Hippocampal formation (tissue), 2 donors: ENCODE results near the gene UMODL1.
A peak's percentile ranks its signal among the peaks of the same experiment; 100 is the strongest.

Experiments used
- DNase-seq, 2 donors: peaks; one replicate each; lab custom pipeline; 2025; lab: John Stamatoyannopoulos, UW

Gene UMODL1

GRCh38 chr21:42071146-42071737 lies at the start of gene UMODL1:
UMODL1 (plus strand) TSS chr21:42071317; CDS start chr21:42071317, 0 bp downstream.
- DNase-seq = no peak

GRCh38 chr21:42021371-42022090 lies 49.6 kb upstream of the UMODL1 start:
- DNase-seq = peak; percentile 2 to 14

DNA sequence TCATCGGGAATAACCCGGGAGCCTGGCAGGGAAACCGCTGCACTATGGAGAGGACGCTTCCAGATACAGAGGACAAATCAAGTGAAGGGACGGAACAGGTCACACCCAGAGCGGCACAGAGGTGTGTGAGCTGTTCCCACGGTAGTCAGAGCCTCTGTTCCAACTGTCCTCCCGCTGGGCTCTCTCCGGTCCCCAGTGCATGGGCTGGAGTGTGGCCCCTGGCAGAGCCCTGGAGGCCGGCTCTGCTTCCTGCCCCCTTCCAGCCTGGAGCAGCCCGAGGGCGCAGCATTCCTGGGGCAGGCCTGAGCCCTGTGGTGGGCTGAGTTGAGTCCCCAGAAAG lies 49.1 kb upstream of the UMODL1 start:
- DNase-seq = no peak

- no peak for DNase-seq
These were observed 48.2 kb upstream of the UMODL1 start for GRCh38 chr21:42022906-42023305.

- no peak for DNase-seq
These were observed 45.6 kb upstream of the UMODL1 start for GRCh38 chr21:42025376-42026081.

- DNase-seq = no peak
These were observed 45.1 kb upstream of the UMODL1 start for GRCh38 chr21:42026082-42026435.

DNA sequence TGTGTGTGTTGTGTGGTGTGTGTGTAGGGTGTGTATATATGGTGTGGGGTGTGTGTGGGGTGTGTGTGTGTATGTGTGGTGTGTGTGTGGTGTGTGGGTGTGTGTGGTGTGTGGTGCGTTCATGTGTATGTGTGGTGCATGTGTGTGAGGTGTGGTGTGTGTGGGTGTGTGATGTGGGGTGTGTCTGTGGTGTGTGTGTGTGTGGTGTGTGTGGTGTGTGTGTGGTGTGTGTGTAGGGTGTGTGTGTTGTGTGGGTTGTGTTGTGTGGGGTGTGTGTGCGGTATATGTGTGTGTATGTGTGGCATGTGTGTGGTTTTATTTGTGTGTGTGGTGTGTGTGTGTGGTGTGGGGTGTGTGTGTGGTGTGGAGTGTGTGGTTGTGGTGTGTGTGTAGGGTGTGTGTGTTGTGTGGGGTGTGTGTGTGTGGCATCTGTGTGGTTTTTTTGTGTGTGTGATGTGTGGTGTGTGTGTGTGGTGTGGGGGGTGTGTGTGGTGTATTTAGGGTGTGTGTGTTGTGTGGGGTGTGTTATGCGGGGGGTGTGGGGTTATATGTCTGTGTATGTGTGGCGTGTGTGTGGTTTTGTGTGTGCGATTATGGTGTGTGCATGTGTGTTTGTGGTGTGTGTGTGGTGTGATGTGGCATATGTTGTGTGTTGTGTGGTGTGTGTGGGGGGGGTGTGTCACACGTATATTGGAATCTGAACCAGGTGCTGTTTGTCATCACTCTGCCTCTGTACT lies 43.9 kb upstream of the UMODL1 start:
- no peak for DNase-seq

DNA sequence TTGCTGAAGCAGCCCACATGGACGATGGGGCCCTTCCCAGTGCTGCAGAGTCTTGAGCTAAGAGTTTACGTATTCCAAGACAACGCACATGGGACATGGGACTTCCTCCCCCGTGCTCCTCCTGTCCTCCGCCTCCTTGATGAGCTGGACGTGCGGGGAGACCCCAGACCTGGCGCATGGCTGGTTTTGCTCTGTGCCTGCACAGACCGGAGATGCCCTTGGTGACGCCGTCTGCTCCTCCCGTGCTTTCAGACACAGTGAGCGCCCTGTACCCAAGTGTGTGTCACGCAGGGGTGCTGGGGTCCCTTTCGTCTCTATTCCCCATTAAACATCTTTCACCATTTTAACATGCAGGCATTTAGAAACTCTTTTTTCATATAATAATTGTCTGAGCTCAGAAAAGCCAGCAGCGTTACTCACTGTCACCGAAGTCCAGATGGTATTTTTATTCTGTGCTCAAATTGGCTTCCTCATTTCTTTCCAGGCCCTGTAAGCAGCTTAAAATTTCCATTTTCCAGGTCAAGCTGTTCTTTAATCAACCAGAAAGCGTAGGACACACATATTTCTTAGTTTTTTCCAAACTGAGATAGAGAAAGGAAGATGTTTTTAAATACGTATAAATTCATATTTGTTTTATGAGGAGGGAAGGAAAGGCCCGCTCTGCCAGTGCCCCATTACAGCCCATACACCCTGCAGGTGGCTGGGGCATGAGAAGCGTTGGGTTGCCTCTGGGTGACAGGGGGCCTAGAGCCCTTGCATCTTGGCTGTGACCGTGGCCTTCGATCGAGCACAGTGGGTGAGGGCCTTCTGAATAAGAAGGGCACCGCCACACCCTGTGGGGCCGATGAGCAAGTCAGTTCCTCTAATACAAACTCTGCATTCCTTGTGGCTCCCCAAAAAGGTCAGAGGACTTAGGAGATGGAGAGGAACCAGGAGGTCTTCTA lies 43.0 kb upstream of the UMODL1 start:
- DNase-seq = peak in 1 of 2 donors; percentile 64

DNA sequence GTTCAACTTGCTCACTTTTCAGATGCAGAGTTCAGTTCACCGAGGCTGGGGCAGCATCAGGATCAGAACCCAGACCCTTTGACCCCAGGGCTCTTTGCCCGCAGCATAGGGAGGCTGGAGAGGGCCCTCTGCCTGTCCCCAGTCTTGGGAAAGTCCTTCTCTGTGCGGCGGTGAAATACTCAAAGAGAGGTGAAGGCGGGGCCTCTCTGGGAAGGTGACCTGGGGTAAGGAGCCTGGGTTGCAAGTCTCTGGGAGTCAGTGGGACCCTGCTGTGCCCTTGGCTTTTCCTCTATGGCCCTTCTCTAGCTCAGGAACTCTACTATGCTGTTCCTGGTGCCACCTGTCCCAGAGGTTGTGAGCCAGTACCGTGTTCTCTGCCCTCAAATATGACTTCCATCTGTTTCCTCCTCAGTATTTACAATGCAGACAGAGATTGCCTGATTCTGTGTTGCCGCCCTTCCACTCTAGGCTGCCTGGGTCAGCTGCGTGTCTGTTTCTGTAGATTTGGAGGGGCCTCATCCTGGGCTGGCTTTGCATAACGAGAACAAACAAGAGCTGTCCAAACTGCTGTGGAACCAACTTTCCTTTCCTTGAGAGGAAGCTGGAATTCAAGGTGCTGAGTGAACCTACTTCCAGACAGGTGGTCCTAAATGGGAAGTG lies 42.2 kb upstream of the UMODL1 start:
- DNase-seq = no peak

- DNase-seq = no peak
These were observed 40.8 kb upstream of the UMODL1 start for GRCh38 chr21:42030311-42030710.

GRCh38 chr21:42031241-42031640 lies 39.9 kb upstream of the UMODL1 start:
- DNase-seq = no peak

DNA sequence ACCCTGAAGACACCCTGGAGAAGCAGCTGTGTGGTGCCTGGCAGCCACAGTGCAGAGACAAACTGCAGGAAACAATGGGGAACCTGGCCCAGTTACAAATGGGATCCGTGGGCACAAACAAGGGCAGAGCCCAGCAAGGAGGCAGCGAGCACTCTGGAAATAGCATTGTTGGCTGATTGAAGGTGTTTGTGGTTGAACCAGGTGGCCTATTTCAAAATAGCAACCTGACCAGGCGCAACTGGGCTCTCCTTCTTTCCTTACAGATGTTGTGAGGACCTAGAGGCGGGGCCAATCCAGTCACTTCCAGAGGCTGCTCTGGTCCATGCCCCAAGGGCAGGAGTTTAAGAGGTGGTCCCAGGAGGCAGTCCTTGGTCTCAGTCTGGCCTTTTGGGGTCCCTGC lies 39.3 kb upstream of the UMODL1 start:
- no peak for DNase-seq

DNA sequence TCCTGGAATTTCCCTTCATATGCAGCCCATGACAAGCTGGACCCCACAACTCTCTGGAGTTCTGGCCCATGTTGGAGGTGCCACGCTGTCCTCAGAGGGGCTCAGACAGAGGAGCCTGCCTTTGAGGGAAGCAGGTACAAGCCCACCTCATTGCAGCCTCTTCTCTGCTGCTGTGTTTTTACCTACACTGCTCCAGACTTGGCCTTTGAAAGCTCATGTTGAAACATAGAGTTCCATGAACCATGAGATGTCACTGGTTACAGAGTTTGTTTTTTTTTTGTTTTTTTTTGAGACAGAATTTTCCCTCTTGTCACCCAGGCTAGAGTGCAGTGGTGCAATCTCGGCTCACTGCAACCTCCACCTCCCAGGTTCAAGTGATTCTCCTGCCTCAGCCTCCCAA lies 38.9 kb upstream of the UMODL1 start:
- no peak for DNase-seq

DNA sequence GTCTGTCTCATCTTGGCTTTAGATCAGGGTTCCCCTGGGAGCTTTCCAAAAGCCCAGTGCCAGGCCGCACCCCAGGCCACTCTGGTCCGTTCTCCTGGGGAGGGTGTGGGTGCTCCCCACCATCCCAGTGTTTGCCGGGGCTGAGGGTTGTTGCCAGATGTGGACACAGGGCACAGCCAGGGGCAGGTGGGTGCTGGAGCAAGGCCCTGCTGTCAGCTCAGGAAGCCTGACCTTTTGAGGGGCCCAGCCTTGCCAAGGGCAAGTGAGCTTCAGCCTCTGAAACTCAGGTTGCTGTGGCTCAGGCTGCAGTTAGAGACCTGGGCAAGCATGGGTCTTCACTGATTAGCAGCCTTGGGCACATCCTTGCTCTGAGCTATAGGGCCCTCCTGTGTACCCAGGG lies 38.1 kb upstream of the UMODL1 start:
- no peak for DNase-seq

DNA sequence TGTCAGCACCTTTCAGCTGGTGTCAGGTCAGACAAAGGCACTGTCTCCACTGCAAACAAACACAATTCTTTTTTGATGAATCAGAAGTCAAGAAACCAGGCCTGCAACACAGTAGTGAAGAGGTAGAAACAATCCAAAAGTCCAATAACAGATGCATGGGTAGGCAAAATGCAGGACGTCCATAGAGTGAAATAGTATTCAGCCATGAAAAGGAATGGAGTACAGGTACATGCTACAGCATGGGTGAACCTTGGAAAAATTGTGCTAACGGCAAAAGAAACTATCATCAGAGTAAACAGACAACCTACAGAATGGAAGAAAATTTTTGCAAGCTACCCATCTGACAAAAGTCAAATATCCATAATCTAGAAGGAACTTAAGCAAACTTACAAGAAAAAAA lies 34.8 kb upstream of the UMODL1 start:
- no peak for DNase-seq

DNA sequence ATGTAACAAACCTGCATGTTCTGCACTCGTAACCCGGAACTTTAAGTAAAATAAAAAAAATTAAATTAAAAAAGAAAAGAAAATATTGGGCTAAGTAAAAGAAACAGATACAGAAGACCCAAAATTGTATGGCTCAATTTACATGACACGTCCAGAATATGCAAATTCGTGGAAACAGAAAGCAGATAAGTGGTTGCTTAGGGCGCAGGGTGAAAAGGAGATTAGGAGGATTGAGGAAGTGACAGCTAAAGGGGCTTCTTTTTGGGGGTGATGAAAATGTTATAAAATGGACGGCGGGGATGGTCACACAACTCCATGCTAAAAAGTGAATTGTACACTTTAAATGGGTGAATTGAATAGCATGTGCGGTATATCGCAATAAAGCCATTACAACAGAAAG lies 33.6 kb upstream of the UMODL1 start:
- DNase-seq = no peak

- no peak for DNase-seq
These were observed 33.2 kb upstream of the UMODL1 start for GRCh38 chr21:42037943-42038342.

- DNase-seq = no peak
These were observed 32.7 kb upstream of the UMODL1 start for GRCh38 chr21:42038393-42038792.

GRCh38 chr21:42038826-42039425 lies 32.2 kb upstream of the UMODL1 start:
- no peak for DNase-seq

- DNase-seq = no peak
These were observed 31.6 kb upstream of the UMODL1 start for GRCh38 chr21:42039470-42039901.
